ENCODE data around the gene CPLX3.

GRCh38 chr15:74854453-74855022 is 28.1 kb downstream of the CPLX3 start:
- TF ChIP-seq ZNF274 (IDR thresholded peaks at IDR 0.05; ENCODE audit: low read depth, low read length) (no peak), YY1 (IDR thresholded peaks at IDR 0.05; ENCODE audit: insufficient read depth, insufficient read length) (no peak)

All from NT2/D1 (cell line).